ENCODE measurements around the gene OSM. TPM values are rescaled to one million over a fixed set of nuclear protein-coding genes. Genes with fewer than 3 reads are reported as not detected.

Gene OSM
- total RNA-seq, 1 experiment from 2014 or later: not detected

- POLR2A ChIA-PET: no interaction called here
- Histone ChIP-seq H3K36me3 (ENCODE audit: control insufficient read depth, insufficient read depth, low read length) (no peaks in the 10 kb centered on the region), H3K4me3 (ENCODE audit: low read depth in 2 of 2, low read length in 2 of 2) (no peak overlapping the region), H3K27ac (ENCODE audit: low read length) (no peak overlapping the region), H3K9me3 (ENCODE audit: control insufficient read depth, insufficient read depth, low read depth, low read length) (no peaks in the 10 kb centered on the region), H3K27me3 (ENCODE audit: control insufficient read depth, insufficient read depth, low read length) (no peaks in the 10 kb centered on the region), H3K4me1 (ENCODE audit: control insufficient read depth, insufficient read depth, low read length) (no peaks in the 10 kb centered on the region; the same call in 1 of the 2 replicates)
- CTCF ChIA-PET: interaction anchor here (0.6 kb wide), 1 partner anchor 79 kb away, joined by 3 read pairs; no protein-coding TSS in a partner anchor
- TF ChIP-seq, protein P1, sequence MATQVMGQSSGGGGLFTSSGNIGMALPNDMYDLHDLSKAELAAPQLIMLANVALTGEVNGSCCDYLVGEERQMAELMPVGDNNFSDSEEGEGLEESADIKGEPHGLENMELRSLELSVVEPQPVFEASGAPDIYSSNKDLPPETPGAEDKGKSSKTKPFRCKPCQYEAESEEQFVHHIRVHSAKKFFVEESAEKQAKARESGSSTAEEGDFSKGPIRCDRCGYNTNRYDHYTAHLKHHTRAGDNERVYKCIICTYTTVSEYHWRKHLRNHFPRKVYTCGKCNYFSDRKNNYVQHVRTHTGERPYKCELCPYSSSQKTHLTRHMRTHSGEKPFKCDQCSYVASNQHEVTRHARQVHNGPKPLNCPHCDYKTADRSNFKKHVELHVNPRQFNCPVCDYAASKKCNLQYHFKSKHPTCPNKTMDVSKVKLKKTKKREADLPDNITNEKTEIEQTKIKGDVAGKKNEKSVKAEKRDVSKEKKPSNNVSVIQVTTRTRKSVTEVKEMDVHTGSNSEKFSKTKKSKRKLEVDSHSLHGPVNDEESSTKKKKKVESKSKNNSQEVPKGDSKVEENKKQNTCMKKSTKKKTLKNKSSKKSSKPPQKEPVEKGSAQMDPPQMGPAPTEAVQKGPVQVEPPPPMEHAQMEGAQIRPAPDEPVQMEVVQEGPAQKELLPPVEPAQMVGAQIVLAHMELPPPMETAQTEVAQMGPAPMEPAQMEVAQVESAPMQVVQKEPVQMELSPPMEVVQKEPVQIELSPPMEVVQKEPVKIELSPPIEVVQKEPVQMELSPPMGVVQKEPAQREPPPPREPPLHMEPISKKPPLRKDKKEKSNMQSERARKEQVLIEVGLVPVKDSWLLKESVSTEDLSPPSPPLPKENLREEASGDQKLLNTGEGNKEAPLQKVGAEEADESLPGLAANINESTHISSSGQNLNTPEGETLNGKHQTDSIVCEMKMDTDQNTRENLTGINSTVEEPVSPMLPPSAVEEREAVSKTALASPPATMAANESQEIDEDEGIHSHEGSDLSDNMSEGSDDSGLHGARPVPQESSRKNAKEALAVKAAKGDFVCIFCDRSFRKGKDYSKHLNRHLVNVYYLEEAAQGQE (IDR thresholded peaks at IDR 0.05; ENCODE audit: insufficient read depth in 1 of 2, low read depth in 2 of 2, low read length in 1 of 2): no peak
- TF ChIP-seq POLR2AphosphoS5 (IDR thresholded peaks at IDR 0.05; ENCODE audit: low read depth, low read length): no peak
- TF ChIP-seq CTCF (IDR thresholded peaks at IDR 0.05): no peak
- TF ChIP-seq SIN3A (IDR thresholded peaks at IDR 0.05; ENCODE audit: borderline replicate concordance, insufficient read depth, low read depth, low read length): no peak
- TF ChIP-seq TCF7L2 (IDR thresholded peaks at IDR 0.05; ENCODE audit: low read depth, low read length): no peak
- ATAC-seq: no peak
- BruUV-seq (replicated peaks): no TSS peak
- DNase-seq (ENCODE audit: low read depth, low spot score): no peak
- in situ Hi-C loops (cut with HindIII; ENCODE audit: low pct_unique_long_range_greater_than_20kb, low sequenced_read_pairs) (no loop called here), intact Hi-C loops (cut with micrococcal nuclease; ENCODE audit: unreplicated experiment) (no loop called here)
Observed at GRCh38 chr22:30276039-30276438, 9.4 kb upstream of the OSM start.

GRCh38 chr22:30275625-30276024, 9.0 kb upstream of the OSM start:
- no peaks in the 10 kb centered on the region for H3K27me3 ChIP-seq (ENCODE audit: control insufficient read depth, insufficient read depth, low read length)
- DNase-seq (ENCODE audit: low read depth, low spot score): no peak
- H3K4me3 ChIP-seq (ENCODE audit: low read depth in 2 of 2, low read length in 2 of 2): no peak overlapping the region
- intact Hi-C loops (cut with micrococcal nuclease; ENCODE audit: unreplicated experiment): no loop called here
- H3K9me3 ChIP-seq (ENCODE audit: control insufficient read depth, insufficient read depth, low read depth, low read length): no peaks in the 10 kb centered on the region
- CTCF ChIA-PET: interaction anchor here (0.6 kb wide), 1 partner anchor 79 kb away, joined by 3 read pairs; no protein-coding TSS in a partner anchor
- in situ Hi-C loops (cut with HindIII; ENCODE audit: low pct_unique_long_range_greater_than_20kb, low sequenced_read_pairs): no loop called here
- H3K36me3 ChIP-seq (ENCODE audit: control insufficient read depth, insufficient read depth, low read length): no peaks in the 10 kb centered on the region
- no peak for ATAC-seq
- POLR2A ChIA-PET: no interaction called here
- H3K27ac ChIP-seq (ENCODE audit: low read length): no peak overlapping the region
- TF ChIP-seq, protein P1 (IDR thresholded peaks at IDR 0.05; ENCODE audit: insufficient read depth in 1 of 2, low read depth in 2 of 2, low read length in 1 of 2): no peak
- TF ChIP-seq POLR2AphosphoS5 (IDR thresholded peaks at IDR 0.05; ENCODE audit: low read depth, low read length) (no peak), TCF7L2 (IDR thresholded peaks at IDR 0.05; ENCODE audit: low read depth, low read length) (no peak), SIN3A (IDR thresholded peaks at IDR 0.05; ENCODE audit: borderline replicate concordance, insufficient read depth, low read depth, low read length) (no peak), CTCF (IDR thresholded peaks at IDR 0.05) (no peak)
- no peaks in the 10 kb centered on the region; the same call in 1 of the 2 replicates for H3K4me1 ChIP-seq (ENCODE audit: control insufficient read depth, insufficient read depth, low read length)
- BruUV-seq (replicated peaks): no TSS peak
